ENCODE results near the gene SUDS3.

GRCh38 chr12:118328486-118329330, 47.6 kb upstream of the SUDS3 start:
- TF ChIP-seq CTCF (conservative IDR thresholded peaks at IDR 0.05 in 1 of 2, IDR thresholded peaks at IDR 0.05 in 1 of 2; ENCODE audit: low read depth in 1 of 2, low read length in 2 of 2) (no peak), EZH2 (IDR thresholded peaks at IDR 0.05; ENCODE audit: low read length, missing control alignments) (no peak)

All from fibroblast of lung (primary cell).